ENCODE data around the gene SMAD6. TPM values are rescaled to one million over a fixed set of nuclear protein-coding genes. Genes with fewer than 3 reads are reported as not detected.

Gene SMAD6
- total RNA-seq, 3 donors from 2014 or later: 0.05 to 0.25 (median 0.08) TPM

- Mint-ChIP-seq H3K4me1 (ENCODE audit: low read depth) (no peaks in the 10 kb centered on the region), H3K9me3 (no peaks in the 10 kb centered on the region), H3K36me3 (ENCODE audit: insufficient read depth) (no peaks in the 10 kb centered on the region), H3K4me3 (no peak overlapping the region), H3K27me3 (ENCODE audit: low read depth) (peaks cover 2% of the 10 kb centered on the region)
- ATAC-seq (no peak), DNase-seq (no peak)
Measured at GRCh38 chr15:66743703-66744536, 41.9 kb downstream of the SMAD6 start.

- Mint-ChIP-seq H3K4me3 (no peak overlapping the region), H3K27me3 (ENCODE audit: low read depth) (peaks cover 2% of the 10 kb centered on the region), H3K4me1 (ENCODE audit: low read depth) (no peaks in the 10 kb centered on the region)
Measured at GRCh38 chr15:66744610-66745279, 42.7 kb downstream of the SMAD6 start.

GRCh38 chr15:66745530-66746230 is 43.6 kb downstream of the SMAD6 start:
- no peak for ATAC-seq
- H3K36me3 Mint-ChIP-seq (ENCODE audit: insufficient read depth): no peaks in the 10 kb centered on the region
- H3K9me3 Mint-ChIP-seq: no peaks in the 10 kb centered on the region
- H3K4me3 Mint-ChIP-seq: no peak overlapping the region
- peaks cover 2% of the 10 kb centered on the region for H3K27me3 Mint-ChIP-seq (ENCODE audit: low read depth)
- DNase-seq: no peak
- no peaks in the 10 kb centered on the region for H3K4me1 Mint-ChIP-seq (ENCODE audit: low read depth)

More at GRCh38 chr15:66744610-66745279, 42.7 kb downstream of the SMAD6 start:
- ATAC-seq (no peak), DNase-seq (no peak)
- no peaks in the 10 kb centered on the region for H3K9me3 Mint-ChIP-seq
- H3K36me3 Mint-ChIP-seq (ENCODE audit: insufficient read depth): no peaks in the 10 kb centered on the region

GRCh38 chr15:66746231-66746605 is 44.2 kb downstream of the SMAD6 start:
- H3K4me1 Mint-ChIP-seq (ENCODE audit: low read depth): no peaks in the 10 kb centered on the region
- peaks cover 2% of the 10 kb centered on the region for H3K27me3 Mint-ChIP-seq (ENCODE audit: low read depth)
- H3K4me3 Mint-ChIP-seq: no peak overlapping the region
- no peaks in the 10 kb centered on the region for H3K9me3 Mint-ChIP-seq
- DNase-seq (no peak), ATAC-seq (no peak)
- no peaks in the 10 kb centered on the region for H3K36me3 Mint-ChIP-seq (ENCODE audit: insufficient read depth)

- H3K4me3 Mint-ChIP-seq: no peak overlapping the region
- H3K36me3 Mint-ChIP-seq (ENCODE audit: insufficient read depth): no peaks in the 10 kb centered on the region
- peaks cover 2% of the 10 kb centered on the region for H3K27me3 Mint-ChIP-seq (ENCODE audit: low read depth)
- DNase-seq (no peak), ATAC-seq (no peak)
- peaks cover 8% of the 10 kb centered on the region for H3K4me1 Mint-ChIP-seq (ENCODE audit: low read depth)
- no peaks in the 10 kb centered on the region for H3K9me3 Mint-ChIP-seq
Measured at GRCh38 chr15:66747223-66747622, 45.2 kb downstream of the SMAD6 start.

- DNase-seq: no peak
Measured at GRCh38 chr15:66747886-66748707, 46.1 kb downstream of the SMAD6 start.

GRCh38 chr15:66748708-66749035 is 46.6 kb downstream of the SMAD6 start:
- DNase-seq (no peak), ATAC-seq (no peak)
- Mint-ChIP-seq H3K9me3 (no peaks in the 10 kb centered on the region), H3K4me1 (ENCODE audit: low read depth) (peaks cover 9% of the 10 kb centered on the region), H3K4me3 (no peak overlapping the region), H3K36me3 (ENCODE audit: insufficient read depth) (no peaks in the 10 kb centered on the region), H3K27me3 (ENCODE audit: low read depth) (peaks cover 2% of the 10 kb centered on the region)

More at GRCh38 chr15:66747886-66748707, 46.1 kb downstream of the SMAD6 start:
- H3K4me1 Mint-ChIP-seq (ENCODE audit: low read depth): peaks cover 9% of the 10 kb centered on the region
- H3K4me3 Mint-ChIP-seq: no peak overlapping the region
- H3K27me3 Mint-ChIP-seq (ENCODE audit: low read depth): peaks cover 2% of the 10 kb centered on the region
- ATAC-seq: no peak
- H3K36me3 Mint-ChIP-seq (ENCODE audit: insufficient read depth): no peaks in the 10 kb centered on the region
- H3K9me3 Mint-ChIP-seq: no peaks in the 10 kb centered on the region

GRCh38 chr15:66749841-66750575 is 48.0 kb downstream of the SMAD6 start:
- DNase-seq: no peak
- Mint-ChIP-seq H3K27me3 (ENCODE audit: low read depth) (peaks cover 8% of the 10 kb centered on the region), H3K4me3 (no peak overlapping the region), H3K4me1 (ENCODE audit: low read depth) (peaks cover 9% of the 10 kb centered on the region), H3K9me3 (peaks cover 9% of the 10 kb centered on the region), H3K36me3 (ENCODE audit: insufficient read depth) (no peaks in the 10 kb centered on the region)
- no peak for ATAC-seq

GRCh38 chr15:66750609-66751008 is 48.6 kb downstream of the SMAD6 start:
- ATAC-seq (no peak), DNase-seq (no peak)
- H3K4me1 Mint-ChIP-seq (ENCODE audit: low read depth): peaks cover 9% of the 10 kb centered on the region
- peaks cover 13% of the 10 kb centered on the region for H3K9me3 Mint-ChIP-seq
- no peak overlapping the region for H3K4me3 Mint-ChIP-seq
- no peaks in the 10 kb centered on the region for H3K36me3 Mint-ChIP-seq (ENCODE audit: insufficient read depth)
- H3K27me3 Mint-ChIP-seq (ENCODE audit: low read depth): peaks cover 10% of the 10 kb centered on the region

GRCh38 chr15:66751579-66751978 is 49.5 kb downstream of the SMAD6 start:
- no peak for ATAC-seq
- no peaks in the 10 kb centered on the region for H3K36me3 Mint-ChIP-seq (ENCODE audit: insufficient read depth)
- H3K9me3 Mint-ChIP-seq: peaks cover 13% of the 10 kb centered on the region
- peaks cover 9% of the 10 kb centered on the region for H3K4me1 Mint-ChIP-seq (ENCODE audit: low read depth)
- H3K27me3 Mint-ChIP-seq (ENCODE audit: low read depth): peaks cover 10% of the 10 kb centered on the region
- no peak overlapping the region for H3K4me3 Mint-ChIP-seq
- DNase-seq: no peak

- H3K4me3 Mint-ChIP-seq: no peak overlapping the region
- peaks cover 13% of the 10 kb centered on the region for H3K9me3 Mint-ChIP-seq
- peaks cover 11% of the 10 kb centered on the region for H3K27me3 Mint-ChIP-seq (ENCODE audit: low read depth)
- H3K36me3 Mint-ChIP-seq (ENCODE audit: insufficient read depth): no peaks in the 10 kb centered on the region
- ATAC-seq: no peak
- H3K4me1 Mint-ChIP-seq (ENCODE audit: low read depth): peaks cover 9% of the 10 kb centered on the region
- DNase-seq: no peak
Measured at GRCh38 chr15:66752078-66752477, 50.0 kb downstream of the SMAD6 start.

GRCh38 chr15:66753687-66754377 is 51.8 kb downstream of the SMAD6 start:
- Mint-ChIP-seq H3K36me3 (ENCODE audit: insufficient read depth) (no peaks in the 10 kb centered on the region), H3K27me3 (ENCODE audit: low read depth) (peaks cover 19% of the 10 kb centered on the region), H3K4me3 (no peak overlapping the region), H3K9me3 (peaks cover 13% of the 10 kb centered on the region), H3K4me1 (ENCODE audit: low read depth) (peaks cover 9% of the 10 kb centered on the region)
- no peak for DNase-seq
- no peak for ATAC-seq

GRCh38 chr15:66754789-66755188 is 52.8 kb downstream of the SMAD6 start:
- no peaks in the 10 kb centered on the region for H3K36me3 Mint-ChIP-seq (ENCODE audit: insufficient read depth)
- H3K27me3 Mint-ChIP-seq (ENCODE audit: low read depth): peaks cover 19% of the 10 kb centered on the region
- H3K9me3 Mint-ChIP-seq: peaks cover 13% of the 10 kb centered on the region
- DNase-seq (no peak), ATAC-seq (no peak)
- peaks cover 9% of the 10 kb centered on the region for H3K4me1 Mint-ChIP-seq (ENCODE audit: low read depth)
- H3K4me3 Mint-ChIP-seq: no peak overlapping the region

All from activated T-cell treated with anti-CD3 and anti-CD28 coated beads, Interleukin-2, amount 50 U/mL, for 4 hours (primary cell).